ENCODE data around the gene IDH2. TPM values are rescaled to one million over a fixed set of nuclear protein-coding genes. Genes with fewer than 3 reads are reported as not detected.
"Not testable (repeated sequence)": the region's sequence is repeated elsewhere in the genome, so short reads cannot be mapped to it uniquely, and the experiment has no call there.

The IDH2 gene
- total RNA-seq, 2 donors from 2014 or later, result 24.5 to 46.6 TPM

- ATAC-seq (ENCODE audit: insufficient number of reproducible peaks, low FRiP score, low read depth) (no peak), DNase-seq (ENCODE audit: low spot score) (no peak)
- Histone ChIP-seq H3K4me3 (no peak overlapping the region), H3K27me3 (replicated peaks; ENCODE audit: insufficient read depth) (no peaks in the 10 kb centered on the region), H3K4me1 (ENCODE audit: control insufficient read depth in 1 of 2, low read depth in 2 of 2) (no peaks in the 10 kb centered on the region), H3K36me3 (no peaks in the 10 kb centered on the region), H3K27ac (no peak overlapping the region), H3K9me3 (no peaks in the 10 kb centered on the region)
- TF ChIP-seq, protein P1, sequence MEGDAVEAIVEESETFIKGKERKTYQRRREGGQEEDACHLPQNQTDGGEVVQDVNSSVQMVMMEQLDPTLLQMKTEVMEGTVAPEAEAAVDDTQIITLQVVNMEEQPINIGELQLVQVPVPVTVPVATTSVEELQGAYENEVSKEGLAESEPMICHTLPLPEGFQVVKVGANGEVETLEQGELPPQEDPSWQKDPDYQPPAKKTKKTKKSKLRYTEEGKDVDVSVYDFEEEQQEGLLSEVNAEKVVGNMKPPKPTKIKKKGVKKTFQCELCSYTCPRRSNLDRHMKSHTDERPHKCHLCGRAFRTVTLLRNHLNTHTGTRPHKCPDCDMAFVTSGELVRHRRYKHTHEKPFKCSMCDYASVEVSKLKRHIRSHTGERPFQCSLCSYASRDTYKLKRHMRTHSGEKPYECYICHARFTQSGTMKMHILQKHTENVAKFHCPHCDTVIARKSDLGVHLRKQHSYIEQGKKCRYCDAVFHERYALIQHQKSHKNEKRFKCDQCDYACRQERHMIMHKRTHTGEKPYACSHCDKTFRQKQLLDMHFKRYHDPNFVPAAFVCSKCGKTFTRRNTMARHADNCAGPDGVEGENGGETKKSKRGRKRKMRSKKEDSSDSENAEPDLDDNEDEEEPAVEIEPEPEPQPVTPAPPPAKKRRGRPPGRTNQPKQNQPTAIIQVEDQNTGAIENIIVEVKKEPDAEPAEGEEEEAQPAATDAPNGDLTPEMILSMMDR (IDR thresholded peaks at IDR 0.05), result no peak
Observed at GRCh38 chr15:90143166-90143655, 40.9 kb upstream of the IDH2 start.

DNA sequence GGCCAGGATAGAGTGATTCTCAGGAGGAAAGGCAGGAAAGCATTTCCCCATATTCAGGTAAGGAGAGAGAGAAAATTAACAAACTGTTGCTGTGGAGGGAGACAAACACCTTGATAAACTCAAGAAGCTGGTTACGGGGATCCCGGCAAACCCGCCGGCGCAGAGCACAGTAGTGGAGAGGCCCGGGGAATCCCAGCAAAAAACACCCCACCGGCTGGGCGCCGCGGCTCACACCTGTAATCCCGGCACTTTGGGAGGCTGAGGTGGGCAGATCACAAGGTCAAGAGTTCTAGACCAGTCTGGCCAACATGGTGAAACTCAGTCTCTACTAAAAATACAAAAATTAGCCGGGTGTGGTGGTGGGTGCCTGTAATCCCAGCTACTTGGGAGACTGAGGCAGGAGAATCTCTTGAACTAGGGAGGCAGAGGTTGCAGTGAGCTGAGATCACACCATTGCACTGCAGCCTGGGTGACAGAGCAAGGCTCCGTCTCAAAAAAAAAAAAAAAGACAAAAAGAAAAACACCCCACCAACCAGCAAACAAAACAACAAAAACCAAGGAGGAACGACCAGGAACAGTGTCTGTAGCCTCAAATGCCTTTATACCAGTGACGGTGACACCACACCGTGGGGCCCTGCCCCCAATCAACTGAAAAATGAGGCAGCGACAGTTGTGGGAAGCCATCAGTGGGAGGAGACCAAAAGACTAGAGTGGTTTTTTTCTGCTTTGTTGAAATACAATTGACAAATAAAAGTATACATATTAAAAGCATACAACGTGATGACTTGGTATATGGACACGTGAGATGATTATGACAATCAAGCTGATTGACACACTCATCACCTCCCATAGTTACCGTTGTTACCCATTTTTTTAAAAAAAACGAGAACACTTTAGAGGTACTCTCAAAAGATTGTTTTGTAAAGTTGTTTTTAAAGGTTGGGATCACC, 40.2 kb upstream of the IDH2 start:
- TF ChIP-seq, protein P1 (IDR thresholded peaks at IDR 0.05), result no peak
- Histone ChIP-seq H3K9me3 (no peaks in the 10 kb centered on the region), H3K4me1 (ENCODE audit: control insufficient read depth in 1 of 2, low read depth in 2 of 2) (no peaks in the 10 kb centered on the region), H3K4me3 (no peak overlapping the region), H3K27me3 (replicated peaks; ENCODE audit: insufficient read depth) (no peaks in the 10 kb centered on the region), H3K36me3 (no peaks in the 10 kb centered on the region), H3K27ac (no peak overlapping the region)
- no peak for ATAC-seq (ENCODE audit: insufficient number of reproducible peaks, low FRiP score, low read depth)
- no peak for DNase-seq (ENCODE audit: low spot score)

GRCh38 chr15:90141646-90142045, 39.4 kb upstream of the IDH2 start:
- ATAC-seq (ENCODE audit: insufficient number of reproducible peaks, low FRiP score, low read depth) (no peak), DNase-seq (ENCODE audit: low spot score) (no peak)
- TF ChIP-seq, protein P1 (IDR thresholded peaks at IDR 0.05), result no peak
- Histone ChIP-seq H3K27me3 (replicated peaks; ENCODE audit: insufficient read depth) (no peaks in the 10 kb centered on the region), H3K27ac (no peak overlapping the region), H3K4me3 (no peak overlapping the region), H3K4me1 (ENCODE audit: control insufficient read depth in 1 of 2, low read depth in 2 of 2) (no peaks in the 10 kb centered on the region), H3K36me3 (no peaks in the 10 kb centered on the region), H3K9me3 (no peaks in the 10 kb centered on the region)

- not testable (repeated sequence) for ATAC-seq (ENCODE audit: insufficient number of reproducible peaks, low FRiP score, low read depth); H3K4me1 ChIP-seq (ENCODE audit: control insufficient read depth in 1 of 2, low read depth in 2 of 2); H3K9me3 ChIP-seq; H3K4me3 ChIP-seq; H3K27me3 ChIP-seq (replicated peaks; ENCODE audit: insufficient read depth); H3K27ac ChIP-seq; H3K36me3 ChIP-seq; DNase-seq (ENCODE audit: low spot score)
Observed at GRCh38 chr15:90139549-90139948, 37.3 kb upstream of the IDH2 start.

- no peaks in the 10 kb centered on the region for H3K4me1 ChIP-seq (ENCODE audit: control insufficient read depth in 1 of 2, low read depth in 2 of 2)
- no peaks in the 10 kb centered on the region for H3K27me3 ChIP-seq (replicated peaks; ENCODE audit: insufficient read depth)
- H3K9me3 ChIP-seq, result no peaks in the 10 kb centered on the region
- DNase-seq (ENCODE audit: low spot score), result no peak
- H3K36me3 ChIP-seq, result no peaks in the 10 kb centered on the region
- H3K27ac ChIP-seq, result no peak overlapping the region
- no peak for ATAC-seq (ENCODE audit: insufficient number of reproducible peaks, low FRiP score, low read depth)
- TF ChIP-seq, protein P1 (IDR thresholded peaks at IDR 0.05), result no peak
- no peak overlapping the region for H3K4me3 ChIP-seq
Observed at GRCh38 chr15:90138071-90138833, 36.0 kb upstream of the IDH2 start.

All from thoracic aorta (tissue), 2 donors.